ENCODE data around the gene SPRR2F. TPM values are rescaled to one million over a fixed set of nuclear protein-coding genes. Genes with fewer than 3 reads are reported as not detected.

SPRR2F gene
- total and polyA plus RNA-seq, 2 donors (not counting 1 experiment from before 2014, with no cell fraction given) = not detected

DNA sequence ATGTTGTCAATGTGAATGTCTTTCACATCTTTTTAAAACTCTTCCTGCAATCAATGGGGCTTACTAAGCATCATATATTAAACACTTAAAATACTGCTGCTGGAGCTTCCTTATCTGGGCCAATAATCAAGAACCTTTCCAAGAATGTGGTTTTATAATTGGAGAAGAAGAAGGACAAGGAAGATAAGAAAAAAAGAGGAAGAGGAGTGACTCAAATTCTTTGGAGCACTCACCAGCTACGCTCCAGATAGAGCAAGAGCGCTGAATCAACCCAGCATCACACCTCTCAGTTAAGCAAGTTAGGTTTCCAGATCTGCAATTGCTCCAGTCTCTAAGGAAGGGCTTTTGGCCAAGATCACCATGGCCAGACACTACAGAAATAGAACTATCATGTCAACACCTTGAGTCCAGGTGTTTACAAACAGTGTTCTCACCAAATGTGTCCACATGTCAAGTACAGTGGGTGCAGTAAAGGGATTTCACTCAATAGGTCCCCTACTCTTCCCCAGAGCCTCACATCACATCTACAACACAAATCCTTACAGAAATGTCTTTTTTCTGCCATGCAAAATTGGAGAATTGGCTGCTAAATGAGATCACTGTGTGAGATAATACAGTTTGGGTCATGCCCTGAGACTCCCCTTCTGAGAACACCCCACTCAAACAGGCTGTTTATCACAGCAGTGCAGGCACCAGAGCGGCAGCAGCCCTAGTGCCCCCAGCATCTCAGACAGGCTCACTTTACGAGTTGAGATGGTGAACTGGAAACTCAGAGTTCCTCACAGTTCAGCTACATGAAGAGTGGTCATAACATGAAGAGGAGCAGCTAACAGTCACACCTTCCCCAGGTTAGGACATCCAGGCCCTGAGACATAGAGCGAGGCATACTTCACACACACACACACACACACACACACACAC, 40.2 kb downstream of the SPRR2F start:
- no peak overlapping the region for H3K4me3 ChIP-seq (replicated peaks in 1 of 4; ENCODE audit: control extremely low read depth in 1 of 4, insufficient read depth in 1 of 4, low read depth in 3 of 4, low read length in 4 of 4)
- H3K4me1 ChIP-seq (ENCODE audit: control insufficient read depth, extremely low read depth, insufficient read depth, low read length) = no peaks in the 10 kb centered on the region
- no peaks in the 10 kb centered on the region for H3K79me2 ChIP-seq (ENCODE audit: control insufficient read depth, insufficient read depth, low read length)
- H2AFZ ChIP-seq (ENCODE audit: low read length) = no peak overlapping the region
- no peak for DNase-seq (ENCODE audit: low read depth in 2 of 2)
- H3K9me3 ChIP-seq (ENCODE audit: control insufficient read depth, insufficient read depth, low read depth, low read length) = no peaks in the 10 kb centered on the region
- H4K20me1 ChIP-seq (ENCODE audit: control insufficient read depth, extremely low read depth, insufficient read depth, low read length) = no peaks in the 10 kb centered on the region
- H3K36me3 ChIP-seq (ENCODE audit: control insufficient read depth, insufficient read depth, low read length) = no peaks in the 10 kb centered on the region
- no peak overlapping the region for H3K27ac ChIP-seq (ENCODE audit: insufficient read depth, low read length)
- no peak overlapping the region for H3K9ac ChIP-seq (ENCODE audit: insufficient read depth, low read length)
- TF ChIP-seq EZH2 (IDR thresholded peaks at IDR 0.05; ENCODE audit: low read length, missing control alignments) = no peak
- TF ChIP-seq, protein P1, sequence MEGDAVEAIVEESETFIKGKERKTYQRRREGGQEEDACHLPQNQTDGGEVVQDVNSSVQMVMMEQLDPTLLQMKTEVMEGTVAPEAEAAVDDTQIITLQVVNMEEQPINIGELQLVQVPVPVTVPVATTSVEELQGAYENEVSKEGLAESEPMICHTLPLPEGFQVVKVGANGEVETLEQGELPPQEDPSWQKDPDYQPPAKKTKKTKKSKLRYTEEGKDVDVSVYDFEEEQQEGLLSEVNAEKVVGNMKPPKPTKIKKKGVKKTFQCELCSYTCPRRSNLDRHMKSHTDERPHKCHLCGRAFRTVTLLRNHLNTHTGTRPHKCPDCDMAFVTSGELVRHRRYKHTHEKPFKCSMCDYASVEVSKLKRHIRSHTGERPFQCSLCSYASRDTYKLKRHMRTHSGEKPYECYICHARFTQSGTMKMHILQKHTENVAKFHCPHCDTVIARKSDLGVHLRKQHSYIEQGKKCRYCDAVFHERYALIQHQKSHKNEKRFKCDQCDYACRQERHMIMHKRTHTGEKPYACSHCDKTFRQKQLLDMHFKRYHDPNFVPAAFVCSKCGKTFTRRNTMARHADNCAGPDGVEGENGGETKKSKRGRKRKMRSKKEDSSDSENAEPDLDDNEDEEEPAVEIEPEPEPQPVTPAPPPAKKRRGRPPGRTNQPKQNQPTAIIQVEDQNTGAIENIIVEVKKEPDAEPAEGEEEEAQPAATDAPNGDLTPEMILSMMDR (conservative IDR thresholded peaks at IDR 0.05 in 1 of 2, IDR thresholded peaks at IDR 0.05 in 1 of 2; ENCODE audit: low read depth in 1 of 2, low read length in 2 of 2) = no peak
- no peaks in the 10 kb centered on the region for H3K27me3 ChIP-seq (ENCODE audit: control insufficient read depth, insufficient read depth, low read length)
- no peak overlapping the region for H3K4me2 ChIP-seq (ENCODE audit: extremely low read depth, insufficient read depth, low read length)

DNA sequence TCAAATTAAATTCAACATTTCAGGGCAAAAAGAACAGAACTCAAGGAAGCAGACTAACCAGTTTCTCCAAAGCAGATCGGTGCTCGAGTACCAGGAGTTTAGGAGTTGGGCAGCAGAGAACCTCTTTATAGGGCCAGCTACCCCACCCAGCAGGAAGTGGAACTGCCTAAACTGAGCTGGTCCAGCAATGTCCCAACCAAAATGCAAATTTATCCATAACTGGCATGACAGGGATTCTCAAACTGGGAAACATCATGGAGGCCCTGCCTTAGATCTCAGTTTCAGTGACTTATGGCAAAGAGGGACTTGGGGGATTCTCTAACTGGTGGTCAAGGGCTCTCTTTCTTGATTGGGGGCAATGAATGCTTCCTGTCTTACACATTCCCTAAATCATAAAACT, 41.8 kb downstream of the SPRR2F start, which contains the start of gene SPRR2B:
TSS of gene SPRR2B (minus strand) at position 101 of the 400 bp plus-strand sequence. CDS start 772 bp downstream, outside the sequence.
- no peak within 1 kb of the TSS for H3K4me3 ChIP-seq (replicated peaks in 1 of 4; ENCODE audit: control extremely low read depth in 1 of 4, insufficient read depth in 1 of 4, low read depth in 3 of 4, low read length in 4 of 4)
- TF ChIP-seq, protein P1 (conservative IDR thresholded peaks at IDR 0.05 in 1 of 2, IDR thresholded peaks at IDR 0.05 in 1 of 2; ENCODE audit: low read depth in 1 of 2, low read length in 2 of 2) = no peak
- no peak for TF ChIP-seq EZH2 (IDR thresholded peaks at IDR 0.05; ENCODE audit: low read length, missing control alignments)
- no peaks in the 10 kb centered on the region for H3K36me3 ChIP-seq (ENCODE audit: control insufficient read depth, insufficient read depth, low read length)
- H3K4me2 ChIP-seq (ENCODE audit: extremely low read depth, insufficient read depth, low read length) = no peak within 1 kb of the TSS
- H3K9me3 ChIP-seq (ENCODE audit: control insufficient read depth, insufficient read depth, low read depth, low read length) = no peaks in the 10 kb centered on the region
- H2AFZ ChIP-seq (ENCODE audit: low read length) = no peak within 1 kb of the TSS
- DNase-seq (ENCODE audit: low read depth in 2 of 2) = no peak
- no peaks in the 10 kb centered on the region for H3K4me1 ChIP-seq (ENCODE audit: control insufficient read depth, extremely low read depth, insufficient read depth, low read length)
- no peak within 1 kb of the TSS for H3K9ac ChIP-seq (ENCODE audit: insufficient read depth, low read length)
- H3K27ac ChIP-seq (ENCODE audit: insufficient read depth, low read length) = no peak within 1 kb of the TSS
- no peaks in the 10 kb centered on the region for H4K20me1 ChIP-seq (ENCODE audit: control insufficient read depth, extremely low read depth, insufficient read depth, low read length)
- no peaks in the 10 kb centered on the region for H3K27me3 ChIP-seq (ENCODE audit: control insufficient read depth, insufficient read depth, low read length)
- no peaks in the 10 kb centered on the region for H3K79me2 ChIP-seq (ENCODE audit: control insufficient read depth, insufficient read depth, low read length)

DNA sequence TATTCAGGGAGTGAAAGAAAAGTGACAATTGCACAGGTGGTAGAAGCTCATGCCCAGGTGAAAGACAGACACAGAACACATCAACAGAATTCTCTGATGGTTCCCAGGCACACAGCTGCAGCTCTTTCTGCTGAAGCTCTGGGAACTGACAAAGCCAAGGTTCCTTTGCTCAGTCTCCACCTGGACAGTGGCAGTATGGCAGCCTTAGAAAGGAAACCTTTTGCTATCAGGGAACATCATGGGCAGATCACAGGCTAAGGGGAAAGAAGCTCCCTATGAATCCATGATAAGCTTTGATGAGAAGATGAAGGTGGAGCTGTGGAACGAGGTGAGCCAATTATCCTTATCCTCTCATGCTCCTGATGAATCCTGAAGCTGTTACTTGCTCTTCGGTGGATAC, 43.1 kb downstream of the SPRR2F start:
- Histone ChIP-seq H2AFZ (ENCODE audit: low read length) (no peak overlapping the region), H3K4me1 (ENCODE audit: control insufficient read depth, extremely low read depth, insufficient read depth, low read length) (no peaks in the 10 kb centered on the region), H3K79me2 (ENCODE audit: control insufficient read depth, insufficient read depth, low read length) (no peaks in the 10 kb centered on the region), H3K27me3 (ENCODE audit: control insufficient read depth, insufficient read depth, low read length) (no peaks in the 10 kb centered on the region), H3K9ac (ENCODE audit: insufficient read depth, low read length) (no peak overlapping the region), H3K4me2 (ENCODE audit: extremely low read depth, insufficient read depth, low read length) (no peak overlapping the region), H3K4me3 (replicated peaks in 1 of 4; ENCODE audit: control extremely low read depth in 1 of 4, insufficient read depth in 1 of 4, low read depth in 3 of 4, low read length in 4 of 4) (no peak overlapping the region), H3K27ac (ENCODE audit: insufficient read depth, low read length) (no peak overlapping the region), H3K9me3 (ENCODE audit: control insufficient read depth, insufficient read depth, low read depth, low read length) (no peaks in the 10 kb centered on the region), H4K20me1 (ENCODE audit: control insufficient read depth, extremely low read depth, insufficient read depth, low read length) (no peaks in the 10 kb centered on the region), H3K36me3 (ENCODE audit: control insufficient read depth, insufficient read depth, low read length) (no peaks in the 10 kb centered on the region)
- TF ChIP-seq, protein P1 (conservative IDR thresholded peaks at IDR 0.05 in 1 of 2, IDR thresholded peaks at IDR 0.05 in 1 of 2; ENCODE audit: low read depth in 1 of 2, low read length in 2 of 2) = no peak
- no peak for TF ChIP-seq EZH2 (IDR thresholded peaks at IDR 0.05; ENCODE audit: low read length, missing control alignments)
- no peak for DNase-seq (ENCODE audit: low read depth in 2 of 2)

Measured in fibroblast of lung (primary cell).